Ecto neural progenitor cell (in vitro differentiated cells): Measurements from ENCODE around the gene SALL3.
"Not testable (repeated sequence)": the region's sequence is repeated elsewhere in the genome, so short reads cannot be mapped to it uniquely, and the experiment has no call there.

Experiments used
- DNase-seq: peaks from one replicate; pipeline ENCODE4 v3.0.0-alpha.2; 2018; ENCODE audit warnings: low spot score

SALL3 gene

DNA sequence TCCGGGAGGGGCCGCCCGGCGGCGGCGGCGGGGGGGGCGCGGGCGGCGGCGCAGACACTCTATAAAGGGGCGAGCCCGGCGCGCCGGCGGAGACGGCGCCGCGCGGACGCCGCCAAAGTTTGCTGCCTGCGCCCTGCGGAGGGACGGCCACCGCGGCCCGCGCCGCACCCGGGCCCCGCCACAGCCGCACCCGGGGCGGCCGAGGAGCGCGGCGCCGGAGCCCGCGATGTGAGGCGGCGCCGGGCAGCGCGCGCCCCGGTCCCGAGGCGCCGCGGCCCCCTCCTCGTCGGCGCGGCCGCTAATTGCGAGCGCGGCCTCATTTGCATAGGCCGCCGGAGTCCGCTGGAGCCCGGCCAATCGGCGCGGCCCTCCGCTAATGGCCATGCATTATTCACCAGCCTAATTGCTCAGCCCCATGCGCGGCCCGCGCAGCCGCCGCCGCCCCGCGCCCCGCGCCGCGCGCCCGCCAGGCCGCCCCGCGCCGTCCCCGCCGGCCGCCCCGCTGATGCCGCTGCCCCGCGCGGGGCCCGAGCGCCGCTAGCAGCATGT, at the start of gene SALL3:
Gene SALL3, plus strand, starts transcription at position 89 of the 549 bp plus-strand sequence. Its CDS starts 457 bp downstream, at position 546.
- peak; percentile 65 for DNase-seq

DNA sequence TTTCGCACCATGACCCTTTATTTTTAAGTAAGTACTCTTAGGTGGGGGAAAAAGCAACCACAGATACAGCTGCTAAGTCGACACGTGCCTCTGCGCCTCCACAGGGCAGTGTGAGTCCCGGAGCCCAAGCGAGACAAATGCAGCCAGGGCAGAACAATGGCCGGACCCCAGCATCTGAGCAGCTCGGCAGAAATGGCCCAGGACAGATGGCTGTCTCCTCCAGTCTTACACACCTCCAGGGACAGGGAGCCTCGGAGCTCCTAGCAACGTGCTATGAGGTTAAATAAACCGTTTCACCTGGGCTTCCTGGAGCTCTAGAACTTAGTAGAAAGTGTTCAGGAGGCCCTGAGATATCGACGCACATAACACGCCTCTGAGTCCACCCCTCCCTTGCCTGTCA, 47.3 kb upstream of the SALL3 start:
- DNase-seq = no peak

DNA sequence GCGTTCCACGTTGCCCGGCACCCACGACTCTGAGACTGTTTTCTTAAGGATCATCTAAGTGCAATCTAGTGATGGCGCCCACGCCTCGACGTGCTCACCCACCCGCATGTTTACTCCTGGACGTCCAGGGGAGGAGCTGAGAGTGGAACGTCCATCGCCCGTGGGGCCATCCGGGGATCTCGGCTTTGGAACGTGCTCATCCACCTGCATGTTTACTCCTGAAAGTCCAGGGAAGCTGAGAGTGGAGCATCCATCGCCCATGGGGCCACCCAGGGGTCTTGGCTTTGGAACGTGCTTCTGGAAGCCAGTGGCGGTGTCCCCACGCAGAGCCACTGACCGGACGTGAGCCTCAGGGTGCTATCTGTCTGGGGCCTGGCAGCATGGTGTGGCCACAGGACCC, 45.6 kb upstream of the SALL3 start:
- DNase-seq = no peak

DNA sequence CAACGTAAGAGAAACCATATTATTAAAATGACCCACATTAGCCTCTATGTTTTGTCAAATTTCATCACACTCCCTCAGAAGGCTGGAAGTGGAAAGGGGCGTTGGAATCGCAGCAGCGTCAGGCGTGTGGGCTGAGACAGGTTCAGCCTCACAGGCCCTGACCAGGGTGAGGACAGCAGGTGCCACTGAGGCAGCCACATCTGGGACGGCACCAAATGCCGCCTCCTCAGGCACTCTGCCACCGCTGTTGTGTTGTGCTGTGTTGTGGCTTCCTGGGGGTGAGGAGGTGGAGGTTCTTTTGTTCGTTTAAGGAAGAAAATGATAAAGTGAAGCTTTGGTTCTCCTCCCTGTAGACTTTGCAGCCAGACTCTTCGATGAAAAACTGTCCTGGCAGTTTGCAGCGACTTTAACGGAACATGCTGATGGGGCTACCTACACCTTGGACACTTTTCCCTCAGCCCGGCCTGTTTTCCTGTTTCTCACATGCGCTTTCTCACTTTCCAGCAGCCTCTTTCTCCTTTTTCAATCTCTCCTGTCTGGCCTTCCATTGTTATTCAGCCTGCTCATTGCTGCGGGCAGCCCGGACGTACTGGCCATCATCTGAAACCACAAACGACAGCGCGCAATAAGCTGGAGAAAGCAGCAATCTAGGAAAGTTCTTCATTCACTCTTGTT, 44.9 kb upstream of the SALL3 start:
- no peak for DNase-seq

DNA sequence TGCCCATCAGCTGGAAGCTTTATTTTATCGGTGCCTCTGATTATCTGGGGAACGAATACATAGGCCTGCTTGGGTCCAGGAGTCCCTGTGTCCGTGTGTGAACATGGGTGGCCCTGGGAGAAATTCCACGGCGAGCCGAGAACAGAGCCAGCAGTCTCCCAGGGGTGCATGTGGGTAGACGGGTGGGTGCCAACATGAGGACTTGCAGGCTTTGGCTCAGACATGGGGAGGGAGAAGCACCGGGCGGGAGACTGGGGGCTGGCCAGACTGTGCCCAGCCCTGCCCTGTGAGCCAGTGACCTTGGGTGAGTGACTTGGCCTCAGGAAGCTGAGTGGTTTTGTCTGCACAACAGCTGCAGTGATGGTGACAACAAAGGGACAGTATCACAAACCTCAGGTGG, 44.2 kb upstream of the SALL3 start:
- no peak for DNase-seq

DNA sequence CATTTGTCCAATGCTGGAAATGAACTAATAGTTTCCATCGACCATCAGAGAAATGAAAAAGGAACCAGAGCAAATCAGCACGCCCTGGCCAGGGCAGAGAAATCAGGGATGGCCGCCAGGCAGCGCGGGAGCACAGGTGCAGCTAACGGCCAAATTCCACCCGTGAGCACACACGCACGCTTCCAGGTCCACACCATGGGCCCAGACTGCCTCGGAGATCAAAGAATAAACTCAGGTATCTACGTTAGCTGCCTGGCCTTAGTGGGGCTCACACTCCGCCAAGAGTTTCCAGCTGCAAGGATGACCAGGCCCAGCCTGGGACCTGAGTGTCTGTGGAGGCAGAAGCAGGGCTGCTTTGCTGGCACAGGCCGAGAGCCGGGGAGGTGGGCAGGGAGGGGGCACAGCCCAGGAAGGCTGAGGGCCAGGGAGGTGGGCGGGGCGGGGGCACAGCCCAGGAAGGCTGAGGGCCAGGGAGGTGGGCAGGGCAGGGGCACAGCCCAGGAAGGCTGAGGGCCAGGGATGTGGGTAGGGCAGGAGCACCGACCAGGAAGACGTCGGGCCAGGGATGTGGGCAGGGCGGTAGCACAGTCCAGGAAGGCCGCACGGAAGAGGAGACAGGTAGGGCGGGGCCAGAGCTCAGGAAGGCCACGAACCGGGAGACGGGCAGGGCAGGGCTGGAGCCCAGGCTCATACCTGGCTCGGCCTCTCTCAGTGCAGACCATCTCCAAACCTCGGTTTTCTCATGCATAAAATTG, 43.2 kb upstream of the SALL3 start:
- DNase-seq = no peak

DNA sequence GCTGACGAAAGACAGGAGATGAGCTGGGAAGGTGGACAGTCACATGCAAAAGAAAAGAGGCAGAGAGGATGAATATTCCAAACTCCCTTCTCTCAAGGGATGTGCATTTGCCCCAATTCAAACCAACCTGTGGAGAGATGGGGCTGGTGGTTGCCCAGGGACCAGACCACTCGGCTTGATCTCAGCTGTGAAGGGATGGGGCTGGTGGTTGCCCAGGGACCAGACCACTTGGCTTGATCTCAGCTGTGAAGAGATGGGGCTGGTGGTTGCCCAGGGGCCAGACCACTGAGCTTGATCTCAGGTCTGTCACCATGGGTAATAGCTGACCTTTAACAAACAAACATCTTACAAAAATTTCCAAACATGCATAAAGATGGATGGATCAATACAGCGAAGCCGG, 42.5 kb upstream of the SALL3 start:
- no peak for DNase-seq

DNA sequence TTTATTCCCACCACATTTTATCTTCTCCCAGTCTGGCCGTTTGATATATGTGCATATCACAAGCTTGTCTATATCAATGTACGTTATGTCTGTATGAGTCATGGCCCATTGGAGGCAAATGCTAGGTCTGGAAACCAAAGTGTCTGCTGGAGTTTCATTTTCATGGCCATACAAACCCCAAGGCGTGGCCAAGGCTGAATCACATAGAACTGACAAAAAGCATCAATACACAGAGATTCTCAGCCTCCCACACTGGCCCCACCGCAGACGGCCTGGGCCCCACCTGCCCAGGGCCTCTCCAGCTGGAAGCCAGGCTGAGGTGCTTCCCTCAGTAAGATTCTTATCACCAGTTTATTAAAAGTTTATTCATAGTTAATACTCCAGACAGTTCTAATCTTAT, 40.5 kb upstream of the SALL3 start:
- no peak for DNase-seq

DNA sequence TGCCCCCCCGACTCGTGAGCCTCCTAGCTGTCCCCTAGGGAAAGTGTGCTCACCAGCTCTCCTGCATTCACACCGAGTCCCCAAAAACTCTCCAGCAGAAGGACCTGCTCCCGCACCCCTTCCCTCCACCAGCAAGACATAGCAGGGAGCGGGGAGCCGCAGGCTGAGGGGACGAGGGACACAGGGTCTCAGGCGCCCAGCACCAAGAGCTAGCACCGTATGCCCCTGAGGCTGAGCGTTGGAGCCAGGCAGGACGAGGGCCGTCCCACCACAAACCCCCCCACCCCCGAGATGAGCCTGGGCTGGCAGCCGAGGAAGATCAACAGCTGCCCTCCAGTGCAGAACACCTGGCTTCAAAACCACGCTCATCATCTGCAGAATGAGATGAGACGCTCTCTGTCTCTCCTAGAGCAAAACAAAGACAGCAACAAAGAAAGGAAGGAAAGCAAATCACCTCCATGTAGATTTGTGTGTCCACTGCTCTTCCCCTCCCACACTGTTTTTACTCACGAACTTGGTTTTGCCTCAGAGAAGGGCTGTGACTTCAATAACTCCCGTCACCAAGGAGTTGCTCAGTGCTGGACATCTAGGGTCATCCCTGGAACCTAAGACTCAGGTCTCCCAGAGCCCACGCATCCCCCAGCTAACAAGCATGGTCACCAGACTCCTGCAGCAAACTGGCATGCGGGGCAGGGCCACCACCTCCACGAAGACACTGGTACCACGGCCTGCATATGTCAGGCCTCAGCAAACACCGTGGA, 39.7 kb upstream of the SALL3 start:
- no peak for DNase-seq

DNA sequence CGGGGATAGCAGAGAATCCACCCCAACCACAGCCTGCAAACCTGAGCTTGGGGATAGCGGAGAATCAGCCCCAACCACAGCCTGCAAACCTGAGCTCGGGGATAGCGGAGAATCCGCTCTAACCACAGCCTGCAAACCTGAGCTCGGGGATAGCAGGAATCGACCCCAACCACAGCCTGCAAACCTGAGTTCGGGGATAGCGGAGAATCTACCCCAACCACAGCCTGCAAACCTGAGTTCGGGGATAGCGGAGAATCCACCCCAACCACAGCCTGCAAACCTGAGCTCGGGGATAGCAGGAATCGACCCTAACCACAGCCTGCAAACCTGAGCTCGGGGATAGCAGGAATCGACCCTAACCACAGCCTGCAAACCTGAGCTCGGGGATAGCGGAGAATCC, 37.4 kb upstream of the SALL3 start:
- DNase-seq = not testable (repeated sequence)

DNA sequence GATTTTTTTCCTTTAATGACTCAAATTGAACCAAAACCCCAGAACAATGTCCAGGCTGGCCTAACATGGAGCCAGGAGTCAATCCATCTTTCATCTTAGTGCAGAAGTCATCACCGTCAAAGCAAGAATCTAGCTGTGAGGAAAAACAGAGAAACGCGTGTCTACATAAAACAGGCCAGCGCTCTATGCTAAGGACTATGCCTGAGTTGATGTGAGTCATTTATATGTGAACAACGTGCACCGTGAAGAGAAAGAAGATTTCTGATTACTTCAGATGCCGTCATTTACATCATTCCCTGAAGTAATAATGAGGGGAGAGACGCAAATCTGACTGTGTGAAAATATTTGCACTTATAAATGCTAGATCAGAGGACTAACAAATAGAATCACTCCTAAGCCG, 34.0 kb upstream of the SALL3 start:
- no peak for DNase-seq

DNA sequence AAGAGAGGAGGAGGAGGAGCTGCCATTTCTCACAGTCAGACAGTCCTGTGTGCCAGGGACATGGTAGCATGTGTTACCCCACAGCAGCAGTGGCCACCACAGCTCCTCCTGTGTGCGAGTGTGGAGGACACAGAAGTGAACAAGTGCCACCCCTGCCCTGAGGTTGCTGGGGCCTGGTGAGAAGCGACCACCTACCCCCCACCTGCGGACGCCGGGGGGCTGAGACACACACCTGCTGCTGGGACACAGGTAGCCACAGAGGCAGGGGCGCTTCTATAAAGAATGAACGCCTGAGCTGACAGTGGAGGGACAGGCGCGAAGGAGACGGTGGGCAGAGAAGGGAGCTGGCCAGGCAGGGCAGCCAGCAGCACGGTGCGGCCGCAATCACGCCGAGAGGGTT, 32.3 kb upstream of the SALL3 start:
- DNase-seq = no peak

DNA sequence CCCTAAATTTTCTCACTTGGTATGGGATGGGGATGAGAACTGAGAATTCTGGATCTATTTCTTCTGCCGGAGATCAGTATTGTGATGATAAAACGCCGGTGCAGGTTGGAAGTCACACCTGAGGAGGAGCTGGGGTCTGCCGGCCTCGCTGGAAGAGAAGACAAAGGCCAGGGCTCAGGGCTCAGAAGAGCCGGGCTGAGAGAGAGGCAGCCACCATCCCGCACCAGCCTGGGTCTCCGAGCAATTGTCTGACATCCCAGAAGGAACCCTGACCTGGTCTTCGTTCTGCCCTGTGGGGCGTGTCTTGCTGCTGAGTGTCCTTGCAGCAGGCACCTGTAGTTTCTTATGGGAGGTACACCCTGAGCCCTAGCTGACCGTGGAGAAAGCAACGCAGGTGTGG, 31.4 kb upstream of the SALL3 start:
- DNase-seq = no peak

DNA sequence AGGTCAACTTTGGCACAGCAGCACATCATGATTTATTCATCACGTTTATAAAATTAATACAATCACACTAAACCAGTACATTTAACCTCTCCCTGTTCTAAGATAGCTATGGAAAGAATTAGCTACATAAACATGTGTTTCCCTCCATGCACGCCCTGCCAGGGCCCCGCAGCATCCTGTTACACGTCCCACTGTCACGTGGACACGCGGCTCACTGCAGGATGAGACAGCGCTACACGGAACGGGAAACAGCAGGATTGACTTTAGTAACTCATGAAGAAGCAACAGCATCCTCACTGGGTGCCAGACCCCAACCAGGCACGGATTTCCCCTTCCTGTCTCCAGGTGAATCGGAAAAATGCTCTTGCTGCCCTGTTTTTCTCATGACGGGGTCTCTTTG, 30.9 kb upstream of the SALL3 start:
- no peak for DNase-seq

DNA sequence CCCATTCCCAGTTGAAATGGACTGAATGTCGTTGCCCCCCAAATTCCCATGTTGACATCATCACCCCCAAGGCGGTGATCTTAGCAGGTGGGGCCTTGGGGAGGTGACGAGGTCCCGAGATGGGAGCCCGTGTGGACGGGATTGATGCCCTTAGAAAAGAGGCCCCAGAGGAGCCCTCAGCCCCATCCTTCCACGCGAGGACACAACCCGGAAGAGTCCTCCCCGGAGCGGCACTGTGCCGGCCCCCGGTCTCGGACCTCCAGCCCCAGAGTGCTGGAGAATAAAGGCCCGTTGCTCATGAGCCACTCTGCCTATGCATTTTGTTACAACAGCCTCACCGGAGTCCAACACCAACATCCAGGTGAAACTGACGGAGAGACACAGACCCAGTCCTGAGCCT, 30.4 kb upstream of the SALL3 start:
- no peak for DNase-seq

DNA sequence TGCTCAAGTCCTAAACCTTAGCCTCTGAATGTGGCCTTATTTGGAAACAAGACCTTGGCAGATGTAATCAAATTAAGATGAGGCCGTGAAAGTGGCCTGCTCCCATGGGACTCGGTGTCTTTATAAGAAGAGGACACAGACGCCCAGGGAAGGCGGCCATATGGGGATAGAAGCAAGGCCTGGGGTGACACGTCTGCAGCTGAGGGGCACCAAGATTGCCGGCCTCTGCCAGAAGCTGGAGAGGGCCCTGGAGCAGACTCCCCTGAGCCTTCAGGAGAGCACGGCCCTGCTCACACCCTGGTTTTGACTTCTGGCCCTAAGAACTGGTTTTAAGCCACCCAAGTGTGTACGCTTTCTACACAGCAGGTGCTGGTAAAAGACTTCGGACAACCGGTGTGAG, 29.2 kb upstream of the SALL3 start:
- DNase-seq = no peak

DNA sequence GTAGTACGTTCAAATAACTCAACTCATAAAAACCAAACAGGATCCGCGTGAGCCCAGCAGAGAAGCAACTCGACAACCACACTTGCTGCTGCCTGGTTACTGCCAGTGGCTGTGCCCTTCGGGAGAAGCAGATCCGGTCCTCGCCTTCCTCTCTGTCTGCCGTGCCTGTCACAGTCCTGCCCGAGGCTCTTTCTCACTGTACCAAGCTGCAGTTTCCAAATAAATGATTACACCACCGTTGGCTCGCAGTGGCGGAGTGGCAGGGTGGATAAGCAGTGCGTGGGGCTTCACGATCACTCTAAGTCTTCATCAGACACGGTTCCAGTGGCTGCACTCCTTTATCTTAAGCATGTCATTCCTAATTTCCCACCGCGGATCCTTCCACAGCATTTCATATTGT, 26.1 kb upstream of the SALL3 start:
- DNase-seq = no peak

DNA sequence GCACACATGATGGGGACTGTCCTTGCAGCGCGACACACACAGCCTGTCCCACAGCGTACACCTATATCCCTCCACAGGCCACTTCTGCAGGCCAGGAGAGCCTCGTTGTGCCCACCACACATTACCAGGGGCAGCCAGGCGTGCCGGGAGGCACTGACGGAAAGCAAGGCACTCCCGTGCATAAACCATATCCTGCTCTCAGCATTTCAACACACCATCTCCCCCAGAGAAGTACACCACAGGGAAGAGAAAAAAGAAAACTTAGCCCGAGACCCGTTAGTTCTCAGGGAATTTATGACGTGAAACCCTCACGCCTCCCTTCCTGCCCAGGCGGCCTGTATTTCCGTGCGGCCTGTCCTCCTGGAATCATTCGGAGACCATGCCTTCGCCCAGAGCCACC, 24.6 kb upstream of the SALL3 start:
- DNase-seq = no peak

DNA sequence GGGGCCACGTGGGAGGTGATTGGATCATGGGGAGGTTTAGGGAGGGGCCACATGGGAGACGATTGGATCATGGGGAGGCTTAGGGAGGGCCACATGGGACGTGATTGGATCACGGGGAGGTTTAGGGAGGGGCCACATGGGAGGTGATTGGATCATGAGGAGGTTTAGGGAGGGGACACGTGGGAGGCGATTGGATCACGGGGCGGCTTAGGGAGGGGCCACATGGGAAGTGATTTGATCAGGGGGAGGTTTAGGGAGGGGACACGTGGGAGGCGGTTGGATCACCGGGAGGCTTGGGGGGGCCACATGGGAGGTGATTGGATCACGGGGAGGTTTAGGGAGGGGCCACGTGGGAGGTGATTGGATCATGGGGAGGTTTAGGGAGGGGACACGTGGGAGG, 22.5 kb upstream of the SALL3 start:
- no peak for DNase-seq

DNA sequence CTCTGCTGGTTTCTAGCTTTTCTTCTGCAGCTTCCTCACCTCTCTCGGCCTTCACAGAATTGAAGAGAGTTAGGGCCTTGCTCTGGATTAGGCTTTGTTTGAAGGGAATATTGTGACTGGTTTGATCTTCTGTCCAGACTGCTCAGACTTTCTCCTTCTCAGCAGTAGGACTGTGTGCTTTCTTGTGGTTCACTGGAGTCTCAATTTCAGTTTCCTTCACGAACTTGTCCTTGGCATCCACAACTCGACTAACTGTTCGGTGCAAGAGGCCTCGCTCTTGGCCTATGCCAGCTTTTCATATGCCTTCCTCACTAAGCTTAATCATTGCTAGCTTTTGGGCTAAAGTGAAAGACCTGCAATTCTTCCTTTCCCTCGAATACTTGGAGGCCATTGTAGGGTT, 18.9 kb upstream of the SALL3 start:
- DNase-seq = no peak

DNA sequence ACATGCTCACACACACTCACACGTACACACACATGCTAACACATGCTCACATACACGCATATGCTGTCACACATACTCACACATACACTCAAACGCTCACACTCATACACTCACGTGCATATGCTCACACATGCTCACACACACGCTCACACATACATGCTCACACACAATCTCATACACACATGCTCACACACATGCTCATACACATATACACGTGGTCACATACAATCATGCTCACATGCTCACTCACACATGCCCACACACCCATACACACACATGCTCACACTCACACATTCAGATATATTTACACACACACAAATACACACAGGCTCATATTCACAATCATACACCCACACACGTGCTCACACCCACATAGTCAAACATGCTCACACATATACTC, 17.5 kb upstream of the SALL3 start:
- no peak for DNase-seq

DNA sequence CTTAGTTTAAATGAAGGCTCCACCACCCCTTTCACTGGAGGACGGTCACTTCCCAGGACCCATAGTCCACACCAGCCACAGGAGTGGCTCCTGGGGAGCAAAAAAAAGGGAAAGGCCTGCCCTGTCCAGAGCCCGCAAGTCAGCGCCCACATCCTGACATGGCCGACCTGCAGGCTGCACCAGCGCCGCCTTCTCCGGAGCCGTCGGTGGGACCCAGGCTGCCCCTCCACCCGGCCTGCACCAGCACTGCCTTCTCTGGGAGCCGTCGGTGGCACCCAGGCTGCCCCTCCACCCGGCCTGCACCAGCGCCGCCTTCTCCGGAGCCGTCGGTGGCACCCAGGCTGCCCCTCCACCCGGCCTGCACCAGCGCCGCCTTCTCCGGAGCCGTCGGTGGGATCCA, 14.9 kb upstream of the SALL3 start:
- not testable (repeated sequence) for DNase-seq

DNA sequence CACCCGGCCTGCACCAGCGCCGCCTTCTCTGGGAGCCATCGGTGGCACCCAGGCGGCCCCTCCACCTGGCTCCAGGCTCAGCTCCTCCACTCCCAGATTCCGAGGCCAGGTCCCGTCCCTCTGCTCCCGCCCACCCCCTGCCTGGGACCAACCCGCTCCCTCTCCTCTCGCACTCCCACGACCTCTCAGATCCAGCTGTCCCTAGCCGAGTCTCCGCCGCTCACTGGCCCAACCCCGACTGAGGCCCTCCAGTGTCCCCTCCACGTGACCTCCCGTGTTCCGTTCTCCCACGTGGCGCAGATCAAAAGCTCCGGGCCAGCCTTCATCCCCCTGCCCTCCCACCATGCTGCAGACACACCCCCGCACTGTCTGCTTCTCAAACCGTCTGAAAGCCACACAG, 14.4 kb upstream of the SALL3 start:
- no peak for DNase-seq
